Renal cortex interstitium (tissue), 11 donors: Measurements from ENCODE around the gene INSYN2B. TPM values are rescaled to one million over a fixed set of nuclear protein-coding genes. Genes with fewer than 3 reads are reported as not detected.

Experiments used
- DNase-seq, 11 donors: peaks; one replicate each; pipeline ENCODE4 v3.0.0-alpha.2; 2013; ENCODE audit warnings: low read depth in 9 of 11, low spot score in 4 of 11; ENCODE audit errors: extremely low read depth in 1 of 11
- polyA plus RNA-seq, 3 donors: library from polyadenylated mRNA; unstranded; fragments of 120-200 nt; gene quantifications; one replicate each; pipeline ENCODE4 v1.2.1, GENCODE V29; 2013; ENCODE audit not compliant: insufficient read length in 3 of 3

INSYN2B gene
- polyA plus RNA-seq, 3 donors = 1.9 to 2.0 (median 2.0) TPM

- DNase-seq = no peak
Measured at GRCh38 chr5:169942181-169942580, 38.1 kb downstream of the INSYN2B start.

GRCh38 chr5:169941542-169941941 lies 38.8 kb downstream of the INSYN2B start:
- no peak for DNase-seq

GRCh38 chr5:169939731-169940130 lies 40.6 kb downstream of the INSYN2B start:
- no peak for DNase-seq

- no peak for DNase-seq
Measured at GRCh38 chr5:169938439-169938838, 41.9 kb downstream of the INSYN2B start.

GRCh38 chr5:169935762-169936161 lies 44.5 kb downstream of the INSYN2B start:
- DNase-seq = no peak

GRCh38 chr5:169934990-169935389 lies 45.3 kb downstream of the INSYN2B start:
- DNase-seq = no peak

GRCh38 chr5:169933616-169934015 lies 46.7 kb downstream of the INSYN2B start:
- peak in 8 of 11 donors; percentile 7 to 38 (median 17) for DNase-seq

GRCh38 chr5:169933127-169933526 lies 47.2 kb downstream of the INSYN2B start:
- DNase-seq = no peak

- DNase-seq = no peak
Measured at GRCh38 chr5:169923988-169924387, 56.3 kb downstream of the INSYN2B start.

- DNase-seq = no peak
Measured at GRCh38 chr5:169922474-169922873, 57.8 kb downstream of the INSYN2B start.

GRCh38 chr5:169921949-169922348 lies 58.3 kb downstream of the INSYN2B start:
- no peak for DNase-seq

GRCh38 chr5:169921384-169921783 lies 58.9 kb downstream of the INSYN2B start:
- no peak for DNase-seq

- DNase-seq = no peak
Measured at GRCh38 chr5:169920474-169920873, 59.8 kb downstream of the INSYN2B start.

GRCh38 chr5:169918228-169918627 lies 62.1 kb downstream of the INSYN2B start:
- DNase-seq = no peak

GRCh38 chr5:169917500-169917899 lies 62.8 kb downstream of the INSYN2B start:
- no peak for DNase-seq

GRCh38 chr5:169914766-169915165 lies 65.5 kb downstream of the INSYN2B start:
- DNase-seq = peak in 9 of 11 donors; percentile 15 to 38 (median 30)

- DNase-seq = no peak
Measured at GRCh38 chr5:169913479-169913878, 66.8 kb downstream of the INSYN2B start.

GRCh38 chr5:169911448-169912212 lies 68.7 kb downstream of the INSYN2B start:
- no peak for DNase-seq

- no peak for DNase-seq
Measured at GRCh38 chr5:169910393-169910792, 69.9 kb downstream of the INSYN2B start.

- no peak for DNase-seq
Measured at GRCh38 chr5:169909945-169910344, 70.3 kb downstream of the INSYN2B start.

GRCh38 chr5:169908864-169909263 lies 71.4 kb downstream of the INSYN2B start:
- no peak for DNase-seq
